HG03060 (cell line): ENCODE measurements around the gene C1GALT1C1L.
"Not testable (repeated sequence)": the region's sequence is repeated elsewhere in the genome, so short reads cannot be mapped to it uniquely, and the experiment has no call there.

ENCODE experiments used
- ATAC-seq: cut with Tn5 transposase; IDR thresholded peaks from one replicate; pipeline ENCODE4 v1.9.1; 2021; ENCODE audit warnings: low read depth, moderate number of reproducible peaks; ENCODE audit not compliant: unreplicated experiment

Gene C1GALT1C1L

DNA sequence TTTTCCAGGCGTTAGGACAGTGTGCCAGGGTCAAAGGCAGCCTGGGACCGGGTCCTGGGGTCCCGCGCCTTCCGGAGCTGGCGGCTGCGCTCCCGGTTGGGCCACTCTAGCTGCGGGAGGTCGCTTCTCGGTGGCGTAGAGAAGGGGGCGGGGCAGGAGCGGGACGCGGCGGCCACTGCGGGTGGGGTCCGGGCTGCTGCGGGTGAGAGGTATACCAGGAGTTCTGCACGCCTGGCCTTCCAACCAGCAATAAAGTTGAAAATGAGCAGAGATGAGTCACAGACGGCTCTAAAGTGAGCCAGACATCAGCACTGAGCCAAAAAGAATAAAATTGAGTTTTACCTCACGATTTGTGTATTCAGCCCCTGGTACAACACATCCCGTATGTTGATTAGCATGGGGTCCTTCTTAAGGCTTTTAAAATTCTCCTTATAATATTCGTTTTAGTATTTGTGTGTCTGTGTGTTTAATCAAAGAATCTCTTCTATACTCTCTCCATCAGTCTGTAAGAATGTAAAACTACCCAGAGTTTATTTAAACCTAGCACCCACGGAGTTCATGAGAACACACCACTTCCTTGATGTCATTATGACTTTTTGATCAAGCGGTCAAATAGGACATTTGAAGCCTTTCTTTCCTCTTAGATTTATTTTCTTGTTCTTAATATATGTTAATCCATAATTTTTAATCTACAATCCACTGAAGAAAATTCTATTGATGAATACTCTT lies at the start of gene C1GALT1C1L:
Gene C1GALT1C1L, minus strand, starts transcription at position 108 of the 729 bp plus-strand sequence. Its CDS starts 107 bp downstream, at position 1.
- ATAC-seq, result no peak

DNA sequence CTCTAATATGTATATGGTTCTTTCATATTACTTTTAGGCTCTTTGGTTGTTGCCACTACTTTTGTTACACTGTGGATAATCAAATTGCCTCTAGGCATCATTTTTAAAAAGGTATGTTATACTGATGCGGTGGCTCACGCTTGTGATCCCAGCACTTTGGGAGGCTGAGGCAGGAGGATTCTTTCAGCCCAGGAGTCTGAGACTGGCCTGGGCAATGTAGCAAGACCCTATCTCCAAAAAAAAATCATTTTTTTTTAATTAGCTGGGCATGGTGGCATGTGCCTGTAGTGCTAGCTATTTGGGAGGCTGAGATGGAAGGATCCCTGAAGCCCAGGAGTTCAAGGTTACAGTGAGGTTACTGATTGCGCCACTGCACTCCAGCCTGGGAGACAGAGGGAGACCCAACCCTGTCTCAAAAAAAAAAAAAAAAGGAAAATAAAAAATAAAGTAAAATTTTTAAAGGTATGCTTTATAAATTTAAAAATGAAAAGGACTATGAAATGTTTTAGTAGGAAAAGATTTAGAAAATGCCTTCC lies 49.5 kb upstream of the C1GALT1C1L start:
- no peak for ATAC-seq

DNA sequence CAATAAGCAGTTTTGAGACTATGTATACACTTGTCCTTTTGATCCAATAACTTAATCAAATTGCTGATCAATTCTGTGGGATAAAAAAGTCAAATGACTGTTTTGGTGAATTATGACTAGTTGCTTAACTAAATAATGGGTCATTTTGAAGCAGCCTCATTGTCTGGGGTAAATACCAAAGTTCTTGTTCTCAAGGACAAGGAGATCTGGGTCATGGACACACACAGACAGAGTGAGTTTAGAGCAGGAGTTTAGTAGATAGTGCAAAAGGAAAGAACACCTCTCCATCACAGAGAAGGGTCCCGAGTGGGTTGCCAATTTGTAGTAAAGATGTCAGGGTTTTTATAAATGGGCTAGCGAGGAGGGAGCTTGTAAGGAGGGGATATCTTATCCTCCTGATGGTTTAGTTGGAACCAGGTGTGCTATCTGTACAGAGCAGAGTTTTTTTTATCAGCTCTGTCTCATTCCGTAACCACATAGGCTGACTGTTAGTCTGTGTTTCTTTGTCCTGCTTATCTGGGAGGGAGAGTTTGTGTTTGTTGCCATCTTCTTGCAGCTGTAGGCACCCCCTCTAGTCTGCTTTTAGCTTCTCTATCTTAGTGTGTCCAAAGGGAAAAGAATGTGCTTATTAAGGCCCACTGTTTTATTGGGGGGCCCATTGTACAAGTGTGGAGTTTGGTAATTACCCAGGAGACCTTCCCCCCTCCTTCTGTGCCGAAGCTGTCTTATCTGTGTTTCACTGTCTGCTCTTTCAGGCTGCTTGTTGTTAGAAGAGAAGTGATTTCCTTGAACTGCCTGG lies 48.7 kb upstream of the C1GALT1C1L start:
- no peak for ATAC-seq

DNA sequence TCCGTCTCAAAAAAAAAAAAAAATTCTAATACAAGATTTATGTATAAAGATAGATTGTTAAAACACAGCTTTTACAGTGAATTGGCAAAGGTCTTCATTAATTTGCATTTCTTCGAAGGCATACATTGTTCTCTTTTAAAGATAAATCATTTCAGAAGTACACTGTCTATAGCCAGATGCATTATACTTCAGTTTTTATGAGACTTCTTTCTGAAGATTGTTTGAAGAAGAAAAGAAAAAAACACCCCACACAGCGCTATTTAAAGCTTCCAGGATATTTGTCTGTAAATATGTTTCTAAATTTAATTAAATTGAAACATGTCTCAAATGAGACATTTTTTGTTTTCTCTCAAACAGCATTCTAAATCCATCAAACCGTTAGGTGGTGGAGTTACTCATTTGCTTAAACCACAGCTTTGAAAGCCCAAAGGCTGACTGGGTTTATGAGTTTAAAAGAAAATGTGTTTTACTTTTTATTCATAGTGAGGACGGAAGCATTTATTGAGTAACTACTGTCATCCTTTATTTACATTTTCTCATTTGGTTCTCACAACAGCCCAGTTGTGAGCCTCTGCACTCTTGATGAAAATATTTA lies 42.4 kb upstream of the C1GALT1C1L start:
- no peak for ATAC-seq

DNA sequence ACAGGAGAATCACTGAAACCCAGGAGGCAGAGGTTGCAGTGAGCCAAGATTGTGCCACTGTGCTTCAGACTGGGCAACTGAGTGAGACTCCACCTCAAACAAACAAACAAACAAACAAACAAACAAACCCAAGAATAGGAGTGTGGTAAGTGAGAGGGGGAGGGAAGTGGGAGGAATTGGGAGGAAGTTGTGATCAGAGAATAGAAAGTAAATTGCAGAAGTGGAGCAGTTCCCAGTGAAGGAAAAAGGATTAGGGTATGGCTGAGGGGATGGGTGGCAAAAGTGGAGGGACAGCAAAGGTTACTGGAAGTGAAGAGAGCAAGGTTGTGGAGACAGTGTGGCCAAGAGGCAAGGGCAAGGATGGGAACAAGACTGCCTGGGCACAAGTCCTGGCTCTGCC lies 41.1 kb upstream of the C1GALT1C1L start:
- ATAC-seq, result no peak

DNA sequence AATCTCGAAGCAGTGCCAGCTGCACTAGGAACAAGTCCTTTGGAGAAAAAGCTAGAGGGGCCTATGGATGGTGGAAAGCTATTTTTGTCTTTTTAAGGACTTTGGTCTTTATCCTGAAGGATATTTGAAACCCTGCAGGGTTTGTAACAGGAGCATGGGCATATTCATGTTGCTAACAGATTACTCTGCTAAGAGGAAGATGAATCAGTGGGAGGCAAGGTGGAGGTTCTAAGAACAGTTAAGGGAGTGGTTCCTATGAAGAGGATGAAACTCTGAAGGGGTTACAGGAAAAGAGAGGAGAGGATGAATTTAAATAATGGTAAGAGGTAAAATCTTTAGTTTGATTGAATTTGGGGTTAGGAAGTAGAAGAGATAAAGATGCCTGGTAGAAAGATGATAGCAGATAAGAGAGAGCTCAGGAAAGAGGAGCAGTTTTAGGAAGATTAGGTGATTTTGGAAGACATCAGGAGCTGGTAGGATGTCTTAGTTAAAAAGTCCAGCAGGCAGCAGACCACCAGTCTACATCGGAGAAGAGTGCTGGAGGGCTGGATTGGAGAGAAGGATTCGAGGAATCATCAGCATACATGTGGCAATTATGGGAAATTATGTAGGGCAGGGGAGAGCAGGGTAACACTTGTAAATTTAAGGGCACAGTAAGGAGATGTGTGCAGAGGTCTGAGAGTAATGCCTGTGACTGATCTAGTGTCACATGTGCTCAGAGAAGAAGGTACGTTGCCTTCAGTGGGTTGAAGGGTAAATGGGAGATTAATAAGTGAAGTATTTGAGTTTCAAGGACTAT lies 39.3 kb upstream of the C1GALT1C1L start:
- no peak for ATAC-seq

DNA sequence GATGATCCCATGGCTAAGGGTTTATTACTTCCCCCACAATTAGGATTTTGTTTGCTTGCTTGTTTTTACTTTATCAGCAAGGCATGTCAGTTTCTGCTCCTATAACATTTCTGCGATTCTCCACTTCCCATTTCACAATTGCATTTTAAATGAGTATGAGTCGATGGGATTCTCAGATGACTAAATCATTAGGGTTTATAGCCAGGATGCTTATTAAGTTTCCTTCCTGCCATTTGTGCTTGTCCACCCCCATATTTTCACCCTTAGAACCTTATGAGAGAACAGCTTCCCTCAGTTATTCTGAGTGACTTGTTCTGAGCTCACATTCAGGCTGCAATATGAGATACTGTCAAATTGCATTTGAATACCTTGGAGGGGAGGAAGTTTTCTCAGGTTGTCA lies 37.9 kb upstream of the C1GALT1C1L start:
- no peak for ATAC-seq

DNA sequence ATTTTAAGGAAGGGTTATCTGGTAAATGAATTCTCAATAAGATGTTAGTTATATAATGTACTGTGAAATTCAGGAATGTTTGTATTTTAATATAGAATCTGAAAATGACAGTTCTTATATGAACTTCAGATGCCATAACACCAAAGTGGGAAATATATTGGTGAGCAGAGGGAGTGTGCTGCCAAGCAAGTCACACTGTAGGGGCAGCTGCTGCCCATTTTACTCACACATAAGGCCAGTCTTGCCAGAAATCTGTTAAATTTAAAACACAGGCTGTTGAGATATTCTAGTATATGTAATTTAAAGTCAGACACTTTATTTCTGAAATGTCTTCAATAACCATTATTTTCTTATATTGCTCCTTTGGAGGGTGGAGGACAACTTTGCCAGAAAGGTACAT lies 34.6 kb upstream of the C1GALT1C1L start:
- ATAC-seq, result no peak

DNA sequence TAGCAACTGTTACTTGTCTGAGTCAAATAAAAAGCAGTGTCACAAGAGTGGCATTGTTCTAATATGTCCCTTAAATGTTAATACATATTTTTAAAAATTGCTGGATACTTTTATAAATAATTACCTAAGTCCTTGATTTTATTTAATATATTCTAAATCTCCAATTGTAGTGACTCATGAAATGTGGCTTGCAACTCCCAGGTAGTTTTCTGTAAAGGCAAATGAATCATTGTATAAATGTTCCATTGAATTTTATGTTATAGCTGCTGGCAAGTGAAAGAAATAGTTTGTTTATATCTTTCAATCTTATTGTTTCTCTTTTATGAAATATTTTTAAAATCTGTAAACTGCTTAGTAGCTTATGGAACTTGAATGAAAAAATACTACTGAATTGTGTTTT lies 32.7 kb upstream of the C1GALT1C1L start:
- ATAC-seq, result no peak

DNA sequence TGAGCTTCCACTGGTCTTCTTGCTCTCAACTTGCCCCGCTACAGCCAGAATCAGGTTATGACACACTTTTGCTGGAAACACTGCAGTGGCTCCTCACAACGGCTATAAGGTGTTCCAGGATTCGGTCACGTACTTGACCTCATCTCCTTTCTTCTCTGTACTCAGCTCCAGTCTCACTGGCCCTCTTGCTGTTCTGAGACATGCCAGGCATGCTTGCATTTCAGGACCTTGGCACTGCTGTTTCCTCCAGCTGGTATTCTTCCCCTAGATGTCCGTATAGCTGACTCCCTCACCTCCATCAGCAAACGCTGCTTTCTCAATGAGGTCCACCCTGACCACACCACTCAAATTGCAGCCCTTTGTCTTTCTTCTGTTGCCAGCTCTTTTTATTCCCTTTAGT lies 31.9 kb upstream of the C1GALT1C1L start:
- no peak for ATAC-seq

DNA sequence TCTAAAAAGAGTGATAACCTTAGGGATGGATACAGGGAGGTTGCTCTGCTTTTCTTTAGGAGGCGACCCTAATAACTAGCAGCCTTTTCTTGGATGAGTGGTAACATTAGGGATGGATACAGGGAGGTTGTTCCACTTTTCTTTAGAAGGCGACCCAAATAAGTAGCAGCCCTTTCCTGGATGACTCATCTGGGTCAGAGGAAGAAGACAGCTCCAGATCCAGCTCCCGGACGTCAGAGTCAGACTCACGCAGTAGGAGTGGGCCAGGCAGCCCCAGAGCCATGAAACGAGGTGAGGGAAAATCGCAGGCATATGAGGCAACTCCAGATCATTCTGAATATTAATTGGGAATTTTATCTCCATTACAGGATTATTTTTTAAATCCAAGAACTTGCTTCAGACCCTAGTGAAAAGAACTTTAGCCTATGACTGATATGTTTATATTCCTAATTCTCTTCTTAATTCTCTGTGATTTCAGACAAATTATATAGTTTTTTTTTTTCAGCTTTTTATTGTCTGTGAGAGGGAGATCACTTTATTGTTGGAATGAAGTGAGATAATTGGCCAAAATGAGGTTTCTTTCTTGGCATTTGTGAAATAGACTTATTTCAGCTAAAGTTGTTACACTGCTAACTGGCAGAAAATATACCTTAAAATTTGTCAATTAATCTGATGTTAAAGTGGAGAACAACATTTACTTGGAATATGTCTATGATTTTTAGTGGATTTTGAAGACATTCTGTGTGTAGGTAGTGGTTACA lies 31.2 kb upstream of the C1GALT1C1L start:
- no peak for ATAC-seq

DNA sequence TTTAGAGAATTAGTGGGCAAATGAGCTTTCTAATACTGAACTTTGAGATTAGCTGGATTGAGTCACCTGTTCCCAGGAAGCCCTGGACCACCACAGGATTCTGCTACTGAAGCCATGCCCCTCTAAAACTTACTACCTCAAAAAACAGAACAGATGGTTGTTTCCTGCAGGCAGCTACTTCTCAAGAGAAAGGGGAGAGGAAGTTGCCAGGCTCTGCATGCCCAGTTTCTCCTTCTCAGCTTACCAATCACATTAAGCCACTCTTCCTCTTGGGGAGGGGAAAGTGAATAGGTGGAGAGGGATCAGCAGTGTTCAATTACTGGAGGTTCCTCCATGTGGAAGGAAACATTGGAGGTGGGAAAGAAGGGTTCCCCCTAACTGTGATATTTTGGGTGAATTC lies 24.9 kb upstream of the C1GALT1C1L start:
- ATAC-seq, result no peak

DNA sequence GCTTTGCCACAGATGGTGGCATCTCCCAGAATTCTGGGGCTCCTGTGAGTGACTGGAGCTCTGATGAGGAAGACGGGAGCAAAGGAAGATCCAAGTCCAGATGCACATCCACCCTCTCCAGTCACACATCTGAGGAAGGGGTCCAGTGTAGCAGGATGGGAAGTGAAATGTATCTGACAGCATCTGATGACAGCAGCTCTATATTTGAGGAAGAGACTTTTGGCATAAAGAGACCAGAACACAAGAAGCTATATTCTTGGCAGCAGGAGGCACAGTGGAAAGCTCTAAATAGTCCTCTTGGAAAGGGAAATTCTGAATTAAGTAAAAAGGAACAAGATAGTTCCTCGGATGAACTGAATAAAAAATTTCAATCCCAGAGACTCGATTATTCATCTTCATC lies 23.5 kb upstream of the C1GALT1C1L start:
- ATAC-seq, result no peak

DNA sequence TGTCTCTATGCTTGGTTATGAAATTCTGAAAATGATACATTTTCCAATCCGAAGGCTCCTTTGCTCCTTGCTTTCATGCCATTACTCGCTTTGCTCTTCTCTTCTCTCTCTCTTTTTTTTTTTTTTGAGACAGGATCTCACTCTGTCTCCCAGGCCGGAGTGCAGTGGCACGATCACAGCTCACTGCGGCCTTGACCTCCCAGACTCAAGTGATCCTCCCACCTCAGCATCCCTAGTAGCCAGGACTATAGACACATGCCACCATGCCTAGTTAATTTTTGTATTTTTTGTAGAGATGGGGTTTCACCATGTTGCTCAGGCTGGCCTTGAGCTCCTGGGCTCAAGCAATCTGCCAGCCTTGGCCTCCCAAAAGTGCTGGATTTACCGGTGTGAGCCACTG lies 21.9 kb upstream of the C1GALT1C1L start:
- ATAC-seq, result not testable (repeated sequence)

DNA sequence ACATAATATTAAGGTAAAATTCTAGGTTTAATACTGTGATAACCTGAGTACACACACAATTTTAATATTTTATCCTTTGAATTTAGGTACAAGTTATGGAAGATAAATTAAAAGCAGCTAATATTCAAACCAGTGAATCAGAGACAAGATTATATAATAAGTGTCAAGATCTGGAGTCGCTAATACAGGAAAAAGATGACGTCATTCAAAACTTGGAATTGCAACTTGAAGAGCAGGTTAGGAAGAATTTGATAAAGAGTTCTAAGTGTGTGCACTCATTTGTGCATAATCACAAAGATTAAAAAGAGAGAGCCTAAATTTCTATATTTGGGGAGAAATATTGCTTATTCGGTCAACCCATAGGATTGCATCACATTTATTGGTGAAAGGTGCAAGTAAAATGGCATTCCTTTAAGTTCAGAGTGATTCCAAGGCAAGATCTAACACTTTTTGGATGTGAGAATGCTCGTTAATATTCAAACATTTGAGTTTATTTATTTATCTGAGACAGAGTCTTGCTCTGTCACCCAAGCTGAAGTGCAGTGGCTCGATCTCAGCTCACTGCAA lies 16.3 kb upstream of the C1GALT1C1L start:
- no peak for ATAC-seq

DNA sequence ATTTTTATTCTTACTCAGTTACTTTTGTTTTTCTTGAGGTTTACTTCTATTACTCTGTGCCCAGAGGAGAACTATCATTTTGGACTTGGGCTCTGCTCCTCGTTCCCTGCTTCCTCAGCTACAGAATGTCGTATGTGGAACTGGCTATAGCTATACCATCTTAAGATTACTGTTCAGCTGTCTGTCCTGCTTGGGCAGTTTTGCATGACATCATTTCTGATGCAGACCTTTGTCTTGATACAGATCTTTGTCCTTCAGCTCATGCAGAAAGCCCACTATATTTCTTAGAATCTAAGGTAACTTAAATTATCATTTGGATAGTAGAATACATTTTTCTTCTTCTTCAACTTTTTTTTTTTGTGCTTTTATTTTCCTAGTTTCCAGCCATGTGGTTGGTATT lies 13.8 kb upstream of the C1GALT1C1L start:
- ATAC-seq, result no peak

DNA sequence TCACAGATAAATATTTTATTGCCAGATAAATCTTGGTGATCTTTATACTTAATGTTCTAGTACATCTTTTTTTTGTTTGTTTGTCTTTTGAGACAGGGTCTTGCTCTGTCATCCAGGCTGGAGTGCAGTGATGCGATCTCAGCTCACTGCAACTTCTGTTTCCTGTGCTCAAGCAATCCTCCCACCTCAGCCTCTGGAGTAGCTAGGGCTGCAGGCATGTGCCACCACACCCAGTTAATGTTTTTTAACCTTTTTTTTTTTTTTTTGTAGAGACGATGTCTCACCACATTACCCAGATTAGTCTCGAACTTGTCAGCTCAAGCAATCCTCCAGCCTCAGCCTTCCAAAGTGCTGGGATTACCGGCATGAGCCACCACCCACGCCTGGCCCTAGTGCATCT lies 9.1 kb upstream of the C1GALT1C1L start:
- no peak for ATAC-seq

DNA sequence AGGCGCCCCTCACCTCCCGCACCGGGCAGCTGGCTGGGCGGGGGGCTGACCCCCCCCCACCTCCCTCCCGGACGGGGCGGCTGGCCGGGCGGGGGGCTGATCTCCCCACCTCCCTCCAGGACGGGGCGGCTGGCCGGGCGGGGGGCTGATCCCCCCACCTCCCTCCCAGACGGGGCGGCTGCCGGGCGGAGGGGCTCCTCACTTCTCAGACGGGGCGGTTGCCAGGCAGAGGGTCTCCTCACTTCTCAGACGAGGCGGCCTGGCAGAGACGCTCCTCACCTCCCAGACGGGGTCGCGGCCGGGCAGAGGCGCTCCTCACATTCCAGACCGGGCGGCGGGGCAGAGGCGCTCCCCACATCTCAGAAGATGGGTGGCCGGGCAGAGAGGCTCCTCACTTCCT lies 1.6 kb upstream of the C1GALT1C1L start:
- ATAC-seq, result not testable (repeated sequence)

DNA sequence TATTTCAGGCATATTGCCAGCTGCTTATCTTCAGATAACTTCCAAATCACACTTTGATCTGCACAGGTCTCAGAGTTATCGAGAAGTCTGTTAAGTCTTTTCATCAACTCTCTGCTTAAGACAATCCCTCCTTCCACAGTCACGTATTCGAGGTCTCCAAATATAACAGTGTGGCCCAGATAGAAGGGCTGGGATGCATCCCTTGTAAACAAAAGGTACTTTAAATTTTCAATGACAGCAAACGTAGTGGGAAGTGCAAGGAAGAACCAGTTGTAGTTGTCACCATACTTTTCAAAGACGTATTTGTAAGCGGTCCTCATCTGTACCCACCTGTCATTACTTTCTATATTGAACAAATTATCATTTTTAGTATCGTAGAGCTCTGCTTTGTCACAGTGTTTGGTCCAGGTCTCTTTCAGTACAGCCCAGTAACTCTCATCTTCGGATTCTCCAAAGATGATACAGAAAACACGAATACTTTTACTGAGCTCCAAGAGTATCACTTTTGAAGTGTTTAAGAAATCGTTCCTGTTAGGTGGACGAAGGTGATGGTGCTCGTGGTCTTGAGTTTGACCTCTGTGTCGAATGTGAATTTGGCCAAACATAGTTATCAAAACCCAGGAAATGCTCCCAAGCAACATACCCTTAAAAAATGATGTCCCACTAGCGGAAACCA lies 445 bp downstream of the C1GALT1C1L start:
- ATAC-seq, result no peak
